Keratinocyte (primary cell): ENCODE data around the gene GNG2. TPM values are rescaled to one million over a fixed set of nuclear protein-coding genes. Genes with fewer than 3 reads are reported as not detected.

ENCODE experiments used
- DNase-seq: peaks from one replicate; pipeline ENCODE4 v3.0.0-alpha.2; 2011; ENCODE audit warnings: low read depth, missing footprints, low spot score
- FAIRE-seq: peaks from 2 replicates; lab custom pipeline; 2011; peaks lifted over from hg19 to GRCh38; lab: Jason Lieb, UNC
- H2AFZ ChIP-seq: 2 replicates; pipeline ENCODE4 v1.6.0; 2012; ENCODE audit warnings: low read length, control low read depth, inconsistent platforms; ENCODE audit not compliant: control insufficient read depth
- H3K27ac ChIP-seq: 2 replicates; pipeline ENCODE4 v1.5.1; 2011; ENCODE audit warnings: low read length; ENCODE audit not compliant: control insufficient read depth, insufficient read depth
- H3K27me3 ChIP-seq: 3 replicates; pipeline ENCODE4 v1.6.0; 2011; ENCODE audit warnings: low read length; ENCODE audit not compliant: control insufficient read depth, insufficient read depth; ENCODE audit errors: extremely low read depth
- H3K36me3 ChIP-seq, 2 experiments: 2 replicates in 1 of 2; 3 replicates in 1 of 2; pipeline ENCODE4 v1.5.1; 2011; ENCODE audit warnings: low read length in 2 of 2, mild to moderate bottlenecking in 1 of 2; ENCODE audit not compliant: control insufficient read depth in 2 of 2, insufficient read depth in 2 of 2; ENCODE audit errors: extremely low read depth in 1 of 2
- H3K4me1 ChIP-seq: 3 replicates; pipeline ENCODE4 v1.5.1; 2011; ENCODE audit warnings: low read length; ENCODE audit not compliant: control insufficient read depth, insufficient read depth; ENCODE audit errors: extremely low read depth
- H3K4me2 ChIP-seq: 3 replicates; pipeline ENCODE4 v1.6.0; 2011; ENCODE audit warnings: low read depth, low read length; ENCODE audit not compliant: control insufficient read depth, insufficient read depth; ENCODE audit errors: extremely low read depth
- H3K4me3 ChIP-seq, 3 experiments: fragments of 200-600 bp in 1 of 3; sonication (generic) in 1 of 3; 2 replicates in 2 of 3; 3 replicates in 1 of 3; pipeline ENCODE4 v1.5.1; 2011 to 2016; ENCODE audit warnings: low read length in 3 of 3, mild to moderate bottlenecking in 3 of 3, control low read depth in 2 of 3, inconsistent platforms in 1 of 3, low read depth in 1 of 3, mixed read lengths in 1 of 3, mixed run types in 1 of 3, moderate library complexity in 1 of 3; ENCODE audit not compliant: control insufficient read depth in 2 of 3, insufficient read depth in 2 of 3; ENCODE audit errors: extremely low read depth in 1 of 3
- H3K79me2 ChIP-seq: 2 replicates; pipeline ENCODE4 v1.6.0; 2012; ENCODE audit warnings: low read length; ENCODE audit not compliant: control insufficient read depth, insufficient read depth
- H3K9ac ChIP-seq: 3 replicates; pipeline ENCODE4 v1.6.0; 2011; ENCODE audit warnings: low read length; ENCODE audit not compliant: control insufficient read depth, insufficient read depth; ENCODE audit errors: extremely low read depth
- H3K9me1 ChIP-seq: 3 replicates; pipeline ENCODE4 v1.6.0; 2011; ENCODE audit warnings: low read length; ENCODE audit not compliant: control insufficient read depth, insufficient read depth; ENCODE audit errors: extremely low read depth
- H3K9me3 ChIP-seq: 2 replicates; pipeline ENCODE4 v1.5.1; 2012; ENCODE audit warnings: low read depth, low read length; ENCODE audit not compliant: control insufficient read depth
- H4K20me1 ChIP-seq: 3 replicates; pipeline ENCODE4 v1.6.0; 2011; ENCODE audit warnings: low read length; ENCODE audit not compliant: control insufficient read depth, insufficient read depth; ENCODE audit errors: extremely low read depth
- EZH2 ChIP-seq: IDR thresholded peaks from one replicate; pipeline ENCODE4 v1.6.1; 2012; ENCODE audit warnings: inconsistent platforms, mild to moderate bottlenecking, low read length, moderate library complexity
- dilution Hi-C: fragments of 300-500 bp; cut with MboI; formaldehyde crosslinking; loops from one replicate; pipeline ENCODE4 v1.7.0; 2020; ENCODE audit warnings: low sequenced_read_pairs; ENCODE audit not compliant: extremely low pct_ligation_motif_present
- polyA plus RNA-seq, 5 experiments: library from polyadenylated mRNA; depleted of rRNA in 3 of 5; stranded (reverse) in 3 of 5; stranded (forward) in 1 of 5; unstranded in 1 of 5; fragments of >200 nt; gene quantifications; 1 replicate in 1 of 5; 2 replicates in 3 of 5; 3 replicates in 1 of 5; pipeline versions ENCODE4 v1.2.1 to v1.2.3, GENCODE V29; 2011 to 2012; ENCODE audit warnings: missing spikeins in 2 of 5, low read depth in 1 of 5, low replicate concordance in 1 of 5
- TF ChIP-seq, protein P1 (sequence below), 3 experiments: IDR thresholded peaks in 1 of 3; conservative IDR thresholded peaks in 1 of 3; optimal IDR thresholded peaks in 1 of 3; 2 replicates in 2 of 3; 3 replicates in 1 of 3; pipeline versions ENCODE3 to v1.5.1; 2011; ENCODE audit warnings: low read length in 3 of 3, mild to moderate bottlenecking in 3 of 3, moderate library complexity in 2 of 3, control low read depth in 1 of 3, inconsistent platforms in 1 of 3; ENCODE audit not compliant: insufficient read depth in 2 of 3; ENCODE audit errors: extremely low read depth in 1 of 3

GNG2 gene
- polyA plus RNA-seq, 1 donor (not counting 4 experiments of a cell fraction or from before 2014, with no cell fraction given) = 0.28 TPM

DNA sequence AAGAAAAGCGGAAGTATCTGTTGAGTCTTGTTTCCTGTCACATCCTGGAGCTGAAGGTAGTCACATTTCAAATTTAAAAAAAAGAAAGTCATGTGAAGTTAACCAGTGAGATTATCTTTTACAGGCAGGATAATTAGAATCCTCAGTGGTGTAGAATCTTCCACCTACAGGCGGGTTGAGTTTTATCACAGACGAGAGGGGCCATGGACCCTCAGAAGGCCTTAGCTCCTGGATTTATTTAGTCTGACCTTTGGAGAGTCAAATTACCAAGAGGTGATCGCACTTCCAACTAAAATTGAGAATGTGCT lies 13.0 kb upstream of the GNG2 start:
- FAIRE-seq = no peak

DNA sequence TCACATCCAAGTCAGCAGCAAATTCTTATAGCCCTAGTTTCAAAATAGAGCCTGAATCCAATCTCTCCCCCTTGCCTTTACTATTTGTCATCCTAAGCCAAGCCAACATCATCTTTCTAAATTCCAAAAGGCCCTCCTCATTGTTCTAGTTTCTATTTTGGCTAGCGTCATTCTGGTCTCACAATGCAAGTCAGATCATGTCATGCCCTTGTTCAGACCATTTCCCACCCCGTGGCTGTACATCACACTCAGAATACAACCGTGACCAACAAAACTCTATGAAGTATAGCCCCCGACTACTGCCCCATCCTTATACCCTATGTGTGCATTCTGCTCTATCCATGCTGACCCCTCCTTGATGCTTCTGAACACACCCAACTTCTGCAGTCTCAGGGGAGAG lies 12.3 kb upstream of the GNG2 start:
- no peak for DNase-seq
- peak; percentile 9 for FAIRE-seq

More for the DNA sequence above, 13.0 kb upstream of the GNG2 start:
- no peak overlapping the region for H3K9ac ChIP-seq
- no peaks in the 10 kb centered on the region for H3K9me1 ChIP-seq
- H3K27me3 ChIP-seq = peaks cover 3% of the 10 kb centered on the region
- H3K79me2 ChIP-seq = no peaks in the 10 kb centered on the region
- H3K4me1 ChIP-seq = peaks cover 4% of the 10 kb centered on the region
- H3K4me2 ChIP-seq = no peak overlapping the region
- H2AFZ ChIP-seq = peak overlapping the region; percentile 1
- dilution Hi-C loops = no loop called here
- H3K9me3 ChIP-seq = no peaks in the 10 kb centered on the region
- H3K36me3 ChIP-seq = no peaks in the 10 kb centered on the region
- no peak for DNase-seq
- no peaks in the 10 kb centered on the region for H4K20me1 ChIP-seq
- no peak for TF ChIP-seq EZH2
- TF ChIP-seq, protein P1, sequence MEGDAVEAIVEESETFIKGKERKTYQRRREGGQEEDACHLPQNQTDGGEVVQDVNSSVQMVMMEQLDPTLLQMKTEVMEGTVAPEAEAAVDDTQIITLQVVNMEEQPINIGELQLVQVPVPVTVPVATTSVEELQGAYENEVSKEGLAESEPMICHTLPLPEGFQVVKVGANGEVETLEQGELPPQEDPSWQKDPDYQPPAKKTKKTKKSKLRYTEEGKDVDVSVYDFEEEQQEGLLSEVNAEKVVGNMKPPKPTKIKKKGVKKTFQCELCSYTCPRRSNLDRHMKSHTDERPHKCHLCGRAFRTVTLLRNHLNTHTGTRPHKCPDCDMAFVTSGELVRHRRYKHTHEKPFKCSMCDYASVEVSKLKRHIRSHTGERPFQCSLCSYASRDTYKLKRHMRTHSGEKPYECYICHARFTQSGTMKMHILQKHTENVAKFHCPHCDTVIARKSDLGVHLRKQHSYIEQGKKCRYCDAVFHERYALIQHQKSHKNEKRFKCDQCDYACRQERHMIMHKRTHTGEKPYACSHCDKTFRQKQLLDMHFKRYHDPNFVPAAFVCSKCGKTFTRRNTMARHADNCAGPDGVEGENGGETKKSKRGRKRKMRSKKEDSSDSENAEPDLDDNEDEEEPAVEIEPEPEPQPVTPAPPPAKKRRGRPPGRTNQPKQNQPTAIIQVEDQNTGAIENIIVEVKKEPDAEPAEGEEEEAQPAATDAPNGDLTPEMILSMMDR (optimal IDR thresholded peaks at IDR 0.05 in 1 of 3, IDR thresholded peaks at IDR 0.05 in 1 of 3, conservative IDR thresholded peaks at IDR 0.05 in 1 of 3; ENCODE audit: extremely low read depth in 1 of 3, insufficient read depth in 2 of 3, low read length in 3 of 3) = no peak
- no peak overlapping the region for H3K27ac ChIP-seq
- H3K4me3 ChIP-seq = no peak overlapping the region

More for the DNA sequence above, 12.3 kb upstream of the GNG2 start:
- H3K4me2 ChIP-seq = no peak overlapping the region
- H3K4me3 ChIP-seq = no peak overlapping the region
- H2AFZ ChIP-seq = no peak overlapping the region
- H3K9me1 ChIP-seq = no peaks in the 10 kb centered on the region
- H3K27ac ChIP-seq = no peak overlapping the region
- no peaks in the 10 kb centered on the region for H3K9me3 ChIP-seq
- H4K20me1 ChIP-seq = no peaks in the 10 kb centered on the region
- no peaks in the 10 kb centered on the region for H3K79me2 ChIP-seq
- H3K9ac ChIP-seq = no peak overlapping the region
- H3K36me3 ChIP-seq = no peaks in the 10 kb centered on the region
- peaks cover 7% of the 10 kb centered on the region for H3K27me3 ChIP-seq
- TF ChIP-seq, protein P1 (optimal IDR thresholded peaks at IDR 0.05 in 1 of 3, IDR thresholded peaks at IDR 0.05 in 1 of 3, conservative IDR thresholded peaks at IDR 0.05 in 1 of 3; ENCODE audit: extremely low read depth in 1 of 3, insufficient read depth in 2 of 3, low read length in 3 of 3) = no peak
- TF ChIP-seq EZH2 = no peak
- H3K4me1 ChIP-seq = peaks cover 4% of the 10 kb centered on the region
- dilution Hi-C loops = no loop called here
